H1 (cell line): ENCODE results near the gene DLG5. TPM values are rescaled to one million over a fixed set of nuclear protein-coding genes. Genes with fewer than 3 reads are reported as not detected.

Experiments used
- CTCF ChIA-PET: fragments of 300-600 bp; sonication (Branson Sonifier 250); formaldehyde crosslinking; loops from one replicate; lab custom pipeline; 2021; ENCODE audit not compliant: partially characterized antibody; lab: Charles Lee
- POLR2A ChIA-PET: fragments of 300-600 bp; sonication (Branson Sonifier 250); formaldehyde crosslinking; loops from one replicate; lab custom pipeline; 2021; ENCODE audit warnings: inconsistent platforms; ENCODE audit not compliant: partially characterized antibody; lab: Charles Lee
- DNase-seq, 2 experiments: peaks; one replicate each; pipeline versions ENCODE4 v3.0.0 to v3.0.0-alpha.2; 2010 to 2022; ENCODE audit warnings: low spot score in 2 of 2, low read depth in 1 of 2, mixed read lengths in 1 of 2
- FAIRE-seq: peaks from 2 replicates; lab custom pipeline; 2011; peaks lifted over from hg19 to GRCh38; lab: Jason Lieb, UNC
- H2AFZ ChIP-seq: 2 replicates; pipeline ENCODE4 v1.8.1; 2012; ENCODE audit warnings: low read length, inconsistent platforms
- H2AK5ac ChIP-seq: 2 replicates; pipeline ENCODE4 v1.6.1; 2013; ENCODE audit warnings: low read depth, low read length
- H2BK120ac ChIP-seq: replicated peaks from 2 replicates; pipeline ENCODE3; 2013; ENCODE audit warnings: low read depth, low read length, inconsistent platforms
- H2BK12ac ChIP-seq: 2 replicates; pipeline ENCODE4 v1.6.1; 2013; ENCODE audit warnings: low read depth, low read length
- H2BK15ac ChIP-seq: 2 replicates; pipeline ENCODE4 v1.6.1; 2013; ENCODE audit warnings: low read length
- H2BK20ac ChIP-seq: 2 replicates; pipeline ENCODE4 v1.6.1; 2013; ENCODE audit warnings: low read length
- H2BK5ac ChIP-seq: 2 replicates; pipeline ENCODE4 v1.6.1; 2013; ENCODE audit warnings: low read depth, low read length
- H3K14ac ChIP-seq: 2 replicates; pipeline ENCODE4 v1.6.1; 2013; ENCODE audit warnings: inconsistent platforms; ENCODE audit not compliant: insufficient read length
- H3K18ac ChIP-seq: 2 replicates; pipeline ENCODE4 v1.6.1; 2013; ENCODE audit warnings: low read length; ENCODE audit errors: extremely low read depth
- H3K23ac ChIP-seq: 2 replicates; pipeline ENCODE4 v1.6.1; 2013; ENCODE audit warnings: inconsistent platforms; ENCODE audit not compliant: insufficient read length
- H3K23me2 ChIP-seq: 2 replicates; pipeline ENCODE4 v1.6.1; 2013; ENCODE audit warnings: low read depth, low read length
- H3K27ac ChIP-seq: 2 replicates; pipeline ENCODE4 v1.6.1; 2011; ENCODE audit warnings: low read depth, low read length, inconsistent platforms
- H3K27me3 ChIP-seq, 4 experiments: replicated peaks in 1 of 4; 1 replicate in 1 of 4; 2 replicates in 3 of 4; pipeline versions ENCODE4 v1.6.1 to v1.8.1; 2011 to 2013; ENCODE audit warnings: low read length in 3 of 4, mild to moderate bottlenecking in 3 of 4, inconsistent platforms in 2 of 4, mixed read lengths in 2 of 4, moderate library complexity in 1 of 4; ENCODE audit not compliant: control insufficient read depth in 3 of 4, insufficient read depth in 3 of 4; ENCODE audit errors: extremely low read depth in 1 of 4
- H3K36me3 ChIP-seq, 4 experiments: 2 replicates each; pipeline versions ENCODE4 v1.6.1 to v1.8.1; 2011 to 2013; ENCODE audit warnings: mild to moderate bottlenecking in 4 of 4, low read length in 3 of 4, moderate library complexity in 2 of 4, control low read depth in 1 of 4, inconsistent platforms in 1 of 4; ENCODE audit not compliant: insufficient read depth in 4 of 4, control insufficient read depth in 2 of 4
- H3K4ac ChIP-seq: replicated peaks from 2 replicates; pipeline ENCODE3; 2013; ENCODE audit warnings: low read length, low read depth, mixed read lengths, inconsistent platforms; ENCODE audit not compliant: insufficient read length
- H3K4me1 ChIP-seq, 4 experiments: replicated peaks in 1 of 4; 1 replicate in 1 of 4; 2 replicates in 3 of 4; pipeline versions ENCODE4 v1.6.1 to v1.8.1; 2011 to 2013; ENCODE audit warnings: low read length in 3 of 4, inconsistent platforms in 2 of 4, mixed read lengths in 1 of 4; ENCODE audit not compliant: insufficient read depth in 4 of 4, control insufficient read depth in 3 of 4
- H3K4me2 ChIP-seq, 2 experiments: 2 replicates each; pipeline versions ENCODE4 v1.6.1 to v1.8.1; 2011 to 2013; ENCODE audit warnings: low read depth in 2 of 2, low read length in 2 of 2, control low read depth in 1 of 2, inconsistent platforms in 1 of 2, mild to moderate bottlenecking in 1 of 2; ENCODE audit not compliant: insufficient read depth in 1 of 2
- H3K4me3 ChIP-seq, 4 experiments: fragments of 200-600, 300-600 bp in 1 of 4; sonication (generic), shearing (Covaris generic), sonication (Bioruptor Twin) in 1 of 4; 2 replicates each; pipeline versions ENCODE4 v1.5.1 to v1.8.1; 2011 to 2016; ENCODE audit warnings: low read length in 4 of 4, low read depth in 3 of 4, control low read depth in 2 of 4, inconsistent platforms in 2 of 4, mild to moderate bottlenecking in 2 of 4, mixed read lengths in 1 of 4, moderate library complexity in 1 of 4; ENCODE audit not compliant: insufficient read depth in 2 of 4; ENCODE audit errors: extremely low read depth in 1 of 4
- H3K56ac ChIP-seq: replicated peaks from 2 replicates; pipeline ENCODE3; 2013; ENCODE audit warnings: low read depth, mild to moderate bottlenecking, mixed read lengths, low read length, inconsistent platforms; ENCODE audit not compliant: insufficient read length
- H3K79me1 ChIP-seq: 2 replicates; pipeline ENCODE4 v1.6.1; 2013; ENCODE audit warnings: low read depth, low read length, control low read depth
- H3K79me2 ChIP-seq, 2 experiments: 2 replicates each; pipeline versions ENCODE4 v1.6.1 to v1.8.1; 2012 to 2013; ENCODE audit warnings: low read length in 2 of 2, mild to moderate bottlenecking in 2 of 2, inconsistent platforms in 1 of 2; ENCODE audit not compliant: insufficient read depth in 2 of 2, control insufficient read depth in 1 of 2
- H3K9ac ChIP-seq, 4 experiments: replicated peaks in 1 of 4; 1 replicate in 1 of 4; 2 replicates in 3 of 4; pipeline versions ENCODE4 v1.6.1 to v1.8.1; 2011 to 2013; ENCODE audit warnings: low read depth in 3 of 4, low read length in 3 of 4, control low read depth in 2 of 4, mild to moderate bottlenecking in 2 of 4, moderate library complexity in 2 of 4, inconsistent platforms in 1 of 4; ENCODE audit errors: extremely low read depth in 1 of 4
- H3K9me3 ChIP-seq, 2 experiments: 2 replicates each; pipeline versions ENCODE4 v1.6.1 to v1.8.1; 2012 to 2013; ENCODE audit warnings: mild to moderate bottlenecking in 2 of 2, moderate library complexity in 2 of 2, control low read depth in 1 of 2, inconsistent platforms in 1 of 2, low read depth in 1 of 2, low read length in 1 of 2, mixed read lengths in 1 of 2; ENCODE audit not compliant: insufficient read depth in 2 of 2
- H4K20me1 ChIP-seq, 2 experiments: replicated peaks in 1 of 2; 2 replicates each; pipeline versions ENCODE3 to v1.8.1; 2011 to 2013; ENCODE audit warnings: inconsistent platforms in 2 of 2, low read length in 2 of 2, mild to moderate bottlenecking in 1 of 2; ENCODE audit not compliant: insufficient read depth in 2 of 2, control insufficient read depth in 1 of 2
- H4K5ac ChIP-seq: 2 replicates; pipeline ENCODE4 v1.6.1; 2013; ENCODE audit warnings: low read length, low read depth, mixed read lengths, inconsistent platforms; ENCODE audit not compliant: insufficient read length
- H4K8ac ChIP-seq: 2 replicates; pipeline ENCODE4 v1.8.0; 2013; ENCODE audit warnings: mild to moderate bottlenecking, moderate library complexity, low read length, inconsistent platforms; ENCODE audit not compliant: insufficient read depth; ENCODE audit errors: extremely low read depth
- H4K91ac ChIP-seq: replicated peaks from 2 replicates; pipeline ENCODE3; 2013; ENCODE audit warnings: low read length, mixed read lengths, inconsistent platforms; ENCODE audit not compliant: insufficient read length
- CBX8 ChIP-seq: fragments of 300-800, 300-1000 bp; sonication (generic); IDR thresholded peaks from 2 replicates; pipeline ENCODE4 v1.7.1; 2016; ENCODE audit warnings: low read depth, low read length, borderline replicate concordance
- CTCF ChIP-seq, 3 experiments: IDR thresholded peaks; 1 replicate in 2 of 3; 2 replicates in 1 of 3; pipeline versions ENCODE4 v1.5.1 to v1.6.1; 2011; ENCODE audit warnings: low read length in 3 of 3, mild to moderate bottlenecking in 3 of 3, inconsistent platforms in 2 of 3, low read depth in 1 of 3, moderate library complexity in 1 of 3; ENCODE audit not compliant: insufficient read depth in 1 of 3; ENCODE audit errors: control extremely low read depth in 1 of 3
- RBBP5 ChIP-seq: IDR thresholded peaks from 2 replicates; pipeline ENCODE4 v1.7.1; 2012; ENCODE audit warnings: low read depth, mild to moderate bottlenecking, inconsistent platforms, low read length, moderate library complexity, borderline replicate concordance
- RNF2 ChIP-seq: fragments of 200-900, 300-1000 bp; sonication (generic); IDR thresholded peaks from 2 replicates; pipeline ENCODE4 v1.7.1; 2016; ENCODE audit warnings: borderline replicate concordance, low read depth, mild to moderate bottlenecking, antibody characterized with exemption, low read length; ENCODE audit not compliant: poor library complexity, severe bottlenecking; ENCODE audit errors: missing control alignments
- SRF ChIP-seq: IDR thresholded peaks from 2 replicates; pipeline ENCODE4 v1.6.1; 2011; ENCODE audit warnings: mild to moderate bottlenecking, low read depth, low read length, moderate library complexity
- TAF7 ChIP-seq: optimal IDR thresholded peaks from 2 replicates; pipeline ENCODE3; 2011; ENCODE audit warnings: low read depth, mild to moderate bottlenecking, inconsistent platforms, low read length, moderate library complexity, borderline replicate concordance
- WGBS, 2 experiments: shearing (Covaris generic) in 1 of 2; methylation state at CpG; one replicate each; pipeline versions ENCODE4 v1.1.6 to v1.1.7; 2013 to 2015; ENCODE audit warnings: low lambda C conversion rate in 2 of 2, mixed read lengths in 2 of 2, inconsistent platforms in 1 of 2, low coverage in 1 of 2, missing lambda C conversion rate in 1 of 2; ENCODE audit not compliant: insufficient replicate concordance in 2 of 2, insufficient coverage in 1 of 2, insufficient read length in 1 of 2; ENCODE audit errors: extremely low coverage in 1 of 2, missing lambda C conversion rate in 1 of 2; 5-methylcytosine and 5-hydroxymethylcytosine counted together
- polyA plus RNA-seq, 7 experiments: library from polyadenylated mRNA; depleted of rRNA in 3 of 7; stranded (reverse) in 5 of 7; unstranded in 2 of 7; fragments of >200 nt in 5 of 7; fragments of 200-250 nt in 2 of 7; gene quantifications; 1 replicate in 5 of 7; 2 replicates in 1 of 7; 4 replicates in 1 of 7; pipeline versions ENCODE4 v1.2.1 to v1.2.3, GENCODE V29; 2011 to 2013; ENCODE audit warnings: missing spikeins in 2 of 7, mixed read lengths in 2 of 7
- total RNA-seq: library from RNA; stranded (reverse); fragmentation: NEBNext Ultra II Directional; extraction: Animal tissue kit (Norgen Biotek cat#: 25700); gene quantifications from 2 replicates; pipeline ENCODE4 v1.2.1, GENCODE V29; 2021
- TF ChIP-seq, protein P1 (sequence below): IDR thresholded peaks from 2 replicates; pipeline ENCODE4 v1.6.1; 2011; ENCODE audit warnings: low read length, improper control_type of control experiment

The DLG5 gene
- total and polyA plus RNA-seq, 2 of the 8 experiments (the other 6 are each of a cell fraction or from before 2014, with no cell fraction given), result 15.6 to 71.4 TPM

DNA sequence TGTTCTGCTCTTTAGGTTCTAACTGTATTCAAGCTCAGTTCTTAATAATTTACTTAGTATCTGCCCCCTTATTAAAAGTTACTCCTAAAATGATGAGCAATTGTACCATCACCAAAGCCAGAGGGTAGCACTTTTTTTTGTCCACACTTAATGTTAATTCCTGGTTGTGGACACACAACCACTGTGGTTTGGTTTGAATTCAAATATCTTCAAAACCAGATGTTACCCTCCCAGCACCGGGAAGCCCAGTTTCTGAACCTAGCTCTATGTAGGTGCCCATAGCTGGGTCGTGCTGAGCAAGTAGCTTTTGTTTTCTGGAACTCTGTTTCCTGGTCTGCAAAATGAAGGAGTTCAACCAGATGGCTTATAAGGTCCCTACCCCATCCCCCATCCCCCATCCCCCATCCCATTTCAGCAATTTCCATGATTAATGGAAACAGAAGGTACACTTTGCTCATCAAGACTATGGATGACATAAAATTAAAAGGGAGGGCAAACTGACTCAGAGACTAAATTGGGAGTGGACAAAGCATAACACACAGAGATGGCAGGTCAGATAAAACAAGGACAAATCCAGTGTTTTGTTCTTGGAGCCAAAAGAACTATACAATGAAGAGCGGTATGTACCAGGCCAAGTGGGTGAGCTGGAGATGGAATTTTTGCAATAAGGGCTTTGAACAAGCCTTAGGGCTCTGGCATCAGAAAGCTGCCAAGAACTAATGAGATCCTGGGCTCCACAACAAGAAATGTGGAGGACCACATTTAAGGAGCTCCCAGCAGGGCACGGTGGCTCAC lies 56.7 kb downstream of the DLG5 start:
- Histone ChIP-seq H2BK15ac (no peak overlapping the region), H3K27me3 (no peaks in the 10 kb centered on the region), H2BK20ac (no peak overlapping the region), H3K36me3 (peaks cover 0 to 11% (median 1%) of the 10 kb centered on the region in 4 experiments; a peak in 2 of 8 replicates), H2AFZ (no peak overlapping the region), H3K79me1 (peaks cover 4% of the 10 kb centered on the region; the same call in 1 of the 2 replicates), H2BK12ac (no peak overlapping the region), H3K27ac (no peak overlapping the region), H4K8ac (no peak overlapping the region), H3K9ac (no peak overlapping the region), H3K4me1 (peaks cover 3 to 33% (median 15%) of the 10 kb centered on the region in 4 experiments), H3K4me3 (no peak overlapping the region), H3K14ac (no peak overlapping the region), H4K5ac (no peak overlapping the region), H3K18ac (no peak overlapping the region), H3K4me2 (no peak overlapping the region), H3K56ac (no peak overlapping the region), H2BK5ac (no peak overlapping the region), H3K9me3 (no peaks in the 10 kb centered on the region), H2BK120ac (no peak overlapping the region), H2AK5ac (no peak overlapping the region), H4K91ac (no peak overlapping the region), H3K23me2 (no peaks in the 10 kb centered on the region), H3K23ac (no peak overlapping the region), H3K4ac (no peak overlapping the region), H3K79me2 (peaks cover 0 to 32% of the 10 kb centered on the region in 2 experiments; a peak in 2 of 4 replicates), H4K20me1 (peaks cover 0 to 2% of the 10 kb centered on the region in 2 experiments)
- FAIRE-seq, result no peak
- TF ChIP-seq RBBP5 (no peak), CBX8 (no peak), RNF2 (no peak), CTCF (IDR thresholded peaks at IDR 0.05; ENCODE audit: control extremely low read depth in 1 of 3, insufficient read depth in 1 of 3, low read depth in 1 of 3, low read length in 3 of 3) (no peak), SRF (no peak), TAF7 (no peak)
- TF ChIP-seq, protein P1, sequence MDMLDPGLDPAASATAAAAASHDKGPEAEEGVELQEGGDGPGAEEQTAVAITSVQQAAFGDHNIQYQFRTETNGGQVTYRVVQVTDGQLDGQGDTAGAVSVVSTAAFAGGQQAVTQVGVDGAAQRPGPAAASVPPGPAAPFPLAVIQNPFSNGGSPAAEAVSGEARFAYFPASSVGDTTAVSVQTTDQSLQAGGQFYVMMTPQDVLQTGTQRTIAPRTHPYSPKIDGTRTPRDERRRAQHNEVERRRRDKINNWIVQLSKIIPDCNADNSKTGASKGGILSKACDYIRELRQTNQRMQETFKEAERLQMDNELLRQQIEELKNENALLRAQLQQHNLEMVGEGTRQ, result no peak
- no peak for DNase-seq
- POLR2A ChIA-PET, result interaction anchor here (1.0 kb wide), 1 partner anchor 10 kb away, joined by 3 read pairs; no protein-coding TSS in a partner anchor
- CTCF ChIA-PET, result interaction anchor here (0.6 to 17.9 kb wide), 7 partner anchors 8 to 105 kb away, joined by 3 to 169 read pairs (median 3); no protein-coding TSS in a partner anchor
- 83% methylated on average over 4 of the region's 4 CpGs; no CpG with 5 or more reads in 1 of the 2 experiments for WGBS, 2 experiments
